GM19463 (cell line): Measurements from ENCODE around the gene ELK1.
"Not testable (repeated sequence)": the region's sequence is repeated elsewhere in the genome, so short reads cannot be mapped to it uniquely, and the experiment has no call there.

ENCODE experiments used
- ATAC-seq: cut with Tn5 transposase; IDR thresholded peaks from one replicate; pipeline ENCODE4 v1.9.1; 2021; ENCODE audit warnings: mild to moderate bottlenecking, moderate library complexity; ENCODE audit not compliant: unreplicated experiment

ELK1 gene

GRCh38 chrX:47613082-47613481 is 37.3 kb downstream of the ELK1 start:
- no peak for ATAC-seq

- no peak for ATAC-seq
Observed at GRCh38 chrX:47612418-47612817, 37.9 kb downstream of the ELK1 start.

- ATAC-seq, result no peak
Observed at GRCh38 chrX:47611926-47612325, 38.4 kb downstream of the ELK1 start.

GRCh38 chrX:47611489-47611888 is 38.9 kb downstream of the ELK1 start:
- no peak for ATAC-seq

GRCh38 chrX:47610511-47610910 is 39.9 kb downstream of the ELK1 start:
- ATAC-seq, result no peak

- no peak for ATAC-seq
Observed at GRCh38 chrX:47608130-47608810, 42.1 kb downstream of the ELK1 start.

GRCh38 chrX:47607091-47607490 is 43.3 kb downstream of the ELK1 start:
- no peak for ATAC-seq

GRCh38 chrX:47605024-47605423 is 45.3 kb downstream of the ELK1 start:
- no peak for ATAC-seq

- ATAC-seq, result not testable (repeated sequence)
Observed at GRCh38 chrX:47603125-47603524, 47.2 kb downstream of the ELK1 start.

- ATAC-seq, result no peak
Observed at GRCh38 chrX:47597222-47597621, 53.1 kb downstream of the ELK1 start.

GRCh38 chrX:47596256-47596655 is 54.1 kb downstream of the ELK1 start:
- no peak for ATAC-seq

- ATAC-seq, result no peak
Observed at GRCh38 chrX:47595716-47596251, 54.6 kb downstream of the ELK1 start.

- ATAC-seq, result no peak
Observed at GRCh38 chrX:47593522-47593921, 56.8 kb downstream of the ELK1 start.

- ATAC-seq, result no peak
Observed at GRCh38 chrX:47590984-47591383, 59.4 kb downstream of the ELK1 start.

- no peak for ATAC-seq
Observed at GRCh38 chrX:47587906-47588735, 62.2 kb downstream of the ELK1 start.

- ATAC-seq, result no peak
Observed at GRCh38 chrX:47587091-47587891, 63.1 kb downstream of the ELK1 start.

GRCh38 chrX:47586043-47586787 is 64.1 kb downstream of the ELK1 start:
- ATAC-seq, result no peak
